Mononuclear cell (primary cell): ENCODE results near the gene ZC3H11A. TPM values are rescaled to one million over a fixed set of nuclear protein-coding genes. Genes with fewer than 3 reads are reported as not detected.
"Not testable (repeated sequence)": the region's sequence is repeated elsewhere in the genome, so short reads cannot be mapped to it uniquely, and the experiment has no call there.

ENCODE experiments used
- H3K27me3 ChIP-seq: 2 replicates; pipeline ENCODE4 v1.6.0; 2011; ENCODE audit warnings: low read length, control low read depth; ENCODE audit not compliant: insufficient read depth
- H3K4me1 ChIP-seq: 2 replicates; pipeline ENCODE4 v1.5.1; 2011; ENCODE audit warnings: mild to moderate bottlenecking, low read length, control low read depth; ENCODE audit not compliant: insufficient read depth
- H3K4me3 ChIP-seq: 2 replicates; pipeline ENCODE4 v1.5.1; 2011; ENCODE audit warnings: mild to moderate bottlenecking, low read length, moderate library complexity
- H3K9me3 ChIP-seq: 2 replicates; pipeline ENCODE4 v1.5.1; 2011; ENCODE audit warnings: low read depth, mild to moderate bottlenecking, control low read depth, low read length
- total RNA-seq: library from RNA; depleted of rRNA; stranded (reverse); fragments of >200 nt; gene quantifications from one replicate; pipeline ENCODE4 v1.2.3, GENCODE V29; 2012

Gene ZC3H11A
- total RNA-seq, 1 donor, result 160 TPM

DNA sequence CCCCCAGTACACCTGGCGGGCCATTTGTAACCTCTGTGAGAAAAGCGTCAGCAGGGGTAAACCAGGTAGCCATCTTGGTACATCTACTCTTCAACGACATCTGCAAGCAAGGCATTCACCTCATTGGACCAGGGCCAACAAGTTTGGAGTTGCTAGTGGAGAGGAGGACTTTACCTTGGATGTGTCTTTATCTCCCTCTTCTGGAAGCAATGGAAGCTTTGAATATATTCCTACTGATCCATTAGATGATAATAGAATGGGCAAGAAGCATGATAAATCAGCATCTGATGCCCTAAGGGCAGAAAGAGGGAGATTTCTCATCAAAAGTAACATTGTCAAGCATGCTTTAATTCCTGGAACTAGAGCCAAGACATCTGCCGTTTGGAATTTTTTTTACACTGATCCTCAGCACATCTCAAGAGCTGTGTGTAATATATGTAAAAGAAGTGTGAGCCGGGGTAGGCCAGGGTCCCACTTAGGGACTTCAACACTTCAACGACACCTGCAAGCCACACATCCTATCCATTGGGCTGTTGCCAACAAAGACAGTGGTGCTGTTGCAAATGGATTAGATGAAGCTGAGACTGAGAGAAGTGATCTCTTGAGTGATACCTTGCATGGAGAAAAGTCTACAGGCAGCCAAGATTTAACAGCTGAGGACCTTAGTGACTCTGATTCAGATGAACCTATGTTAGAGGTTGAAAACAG lies 2.7 kb downstream of the ZC3H11A start:
- H3K27me3 ChIP-seq, result no peaks in the 10 kb centered on the region
- peaks cover 41% of the 10 kb centered on the region for H3K4me1 ChIP-seq
- no peaks in the 10 kb centered on the region for H3K9me3 ChIP-seq
- no peak overlapping the region for H3K4me3 ChIP-seq

DNA sequence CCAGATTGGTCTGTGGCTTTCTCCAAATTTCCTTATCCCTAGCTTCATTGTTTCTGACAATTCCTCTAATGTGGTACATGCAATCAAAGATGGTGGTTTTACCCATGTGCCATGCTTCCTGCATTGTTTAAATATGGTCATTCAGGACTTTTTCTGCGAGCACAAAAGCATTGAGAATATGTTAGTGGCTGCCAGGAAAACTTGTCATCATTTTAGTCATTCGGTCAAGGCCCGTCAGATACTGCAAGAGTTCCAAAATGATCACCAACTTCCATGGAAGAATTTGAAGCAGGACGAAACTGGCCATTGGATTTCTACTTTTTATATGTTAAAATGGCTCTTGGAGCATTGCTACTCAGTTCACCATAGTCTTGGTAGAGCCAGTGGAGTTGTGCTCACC lies 3.7 kb downstream of the ZC3H11A start:
- Histone ChIP-seq H3K9me3 (no peaks in the 10 kb centered on the region), H3K27me3 (no peaks in the 10 kb centered on the region), H3K4me3 (no peak overlapping the region), H3K4me1 (peaks cover 47% of the 10 kb centered on the region)

DNA sequence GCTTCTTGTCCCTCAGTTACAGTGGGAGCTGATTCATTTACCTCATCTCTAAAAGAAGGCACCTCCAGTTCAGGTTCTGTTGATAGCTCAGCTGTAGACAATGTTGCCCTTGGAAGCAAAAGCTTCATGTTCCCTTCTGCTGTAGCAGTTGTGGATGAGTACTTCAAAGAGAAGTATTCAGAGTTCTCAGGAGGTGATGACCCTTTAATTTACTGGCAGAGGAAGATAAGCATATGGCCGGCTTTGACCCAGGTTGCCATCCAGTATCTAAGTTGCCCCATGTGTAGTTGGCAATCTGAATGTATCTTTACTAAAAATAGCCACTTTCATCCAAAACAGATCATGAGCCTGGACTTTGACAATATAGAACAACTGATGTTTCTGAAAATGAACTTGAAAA lies 4.5 kb downstream of the ZC3H11A start:
- no peak overlapping the region for H3K4me3 ChIP-seq
- H3K4me1 ChIP-seq, result peaks cover 43% of the 10 kb centered on the region
- no peaks in the 10 kb centered on the region for H3K27me3 ChIP-seq
- H3K9me3 ChIP-seq, result no peaks in the 10 kb centered on the region

DNA sequence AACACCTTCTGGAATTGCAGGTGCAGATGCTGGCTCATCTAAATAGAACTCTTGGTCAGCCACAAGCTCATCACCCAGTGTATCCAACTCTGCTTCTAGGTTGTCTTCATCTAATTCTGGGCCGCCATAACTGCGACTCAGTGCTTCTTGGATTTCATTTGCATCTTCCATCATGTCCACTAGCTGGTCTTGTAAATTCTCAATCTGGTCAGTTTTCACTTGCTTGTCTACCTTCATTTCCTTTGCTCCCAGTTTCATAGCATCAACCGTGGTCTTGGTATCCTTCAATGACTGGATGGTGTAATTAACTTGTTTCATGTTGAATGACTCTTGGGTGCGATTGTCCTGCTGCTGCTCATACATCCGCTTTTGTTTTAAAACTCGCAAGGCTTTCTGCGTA lies 10.3 kb downstream of the ZC3H11A start:
- Histone ChIP-seq H3K4me1 (peaks cover 6% of the 10 kb centered on the region), H3K27me3 (no peaks in the 10 kb centered on the region), H3K9me3 (no peaks in the 10 kb centered on the region), H3K4me3 (no peak overlapping the region)

DNA sequence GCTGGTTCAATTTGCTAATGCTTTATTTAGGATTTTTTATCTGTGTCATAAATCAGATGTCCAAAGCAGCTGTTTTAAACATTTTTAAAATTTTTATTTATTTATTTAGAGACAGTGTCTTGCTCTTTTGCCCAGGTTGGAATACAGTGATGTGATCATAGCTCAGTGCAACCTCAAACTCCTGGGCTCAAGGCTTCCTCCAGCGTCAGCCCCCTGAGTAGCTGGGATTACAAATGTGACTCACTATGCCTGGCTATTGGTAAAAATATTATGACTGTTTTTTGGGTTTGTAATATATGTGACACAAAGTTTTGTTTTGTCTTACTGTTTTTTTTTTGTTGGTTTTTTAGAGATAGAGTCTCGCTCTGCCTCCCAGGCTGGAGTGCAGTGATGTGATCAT lies 11.8 kb downstream of the ZC3H11A start:
- no peak overlapping the region for H3K4me3 ChIP-seq
- no peaks in the 10 kb centered on the region for H3K27me3 ChIP-seq
- peaks cover 6% of the 10 kb centered on the region for H3K4me1 ChIP-seq
- H3K9me3 ChIP-seq, result no peaks in the 10 kb centered on the region

DNA sequence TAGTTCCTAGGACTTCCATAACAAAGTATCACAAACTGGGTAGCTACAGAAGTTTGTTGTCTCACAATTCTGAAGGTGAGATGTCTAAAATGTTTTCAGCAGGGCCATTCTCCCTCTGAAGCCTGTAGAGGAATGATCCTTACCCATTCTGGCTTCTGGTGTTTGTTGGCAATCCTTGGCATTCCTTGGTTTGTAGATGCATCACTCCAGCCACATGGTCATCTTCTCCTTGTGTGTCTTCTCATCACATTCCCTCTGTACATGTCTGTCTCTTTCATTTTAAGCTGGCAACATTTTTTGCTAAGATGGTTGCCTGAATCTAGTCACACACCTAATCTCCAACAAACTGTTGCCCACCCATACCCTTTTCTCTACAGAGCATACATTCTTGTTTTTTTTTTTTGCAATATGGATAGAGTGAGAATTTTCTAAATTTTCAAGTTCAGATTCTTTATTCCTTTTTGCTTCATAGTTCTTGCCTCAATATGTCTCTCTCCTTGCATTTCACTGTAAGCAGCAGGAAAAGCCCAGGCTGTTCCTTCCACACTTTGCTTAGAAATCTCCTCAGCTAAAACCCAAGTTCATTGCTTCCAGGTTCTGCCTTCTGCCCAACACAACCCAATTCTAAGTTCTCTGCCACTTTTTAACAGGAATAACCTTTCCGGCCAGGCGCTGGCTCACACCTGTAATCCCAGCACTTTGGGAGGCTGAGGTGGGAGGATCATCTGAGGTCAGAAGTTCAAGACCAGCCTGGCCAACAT lies 18.3 kb downstream of the ZC3H11A start:
- Histone ChIP-seq H3K27me3 (no peaks in the 10 kb centered on the region), H3K9me3 (no peaks in the 10 kb centered on the region), H3K4me1 (no peaks in the 10 kb centered on the region), H3K4me3 (no peak overlapping the region)

DNA sequence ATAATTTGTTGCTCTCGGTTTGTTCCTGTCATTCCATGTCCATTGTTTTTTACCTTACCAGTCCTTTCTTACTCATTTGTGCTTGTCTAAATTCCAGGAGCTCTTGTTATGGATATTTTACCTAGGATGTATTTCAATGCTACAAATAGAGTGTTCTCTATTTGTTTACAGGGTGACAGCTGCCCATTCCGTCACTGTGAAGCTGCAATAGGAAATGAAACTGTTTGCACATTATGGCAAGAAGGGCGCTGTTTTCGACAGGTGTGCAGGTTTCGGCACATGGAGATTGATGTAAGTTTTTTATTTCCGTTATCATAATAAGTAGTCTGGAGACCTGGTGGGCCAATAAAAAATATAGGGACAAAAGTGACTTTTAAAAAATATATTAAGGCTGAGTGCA lies 23.0 kb downstream of the ZC3H11A start:
- Histone ChIP-seq H3K9me3 (no peaks in the 10 kb centered on the region), H3K27me3 (no peaks in the 10 kb centered on the region), H3K4me3 (no peak overlapping the region), H3K4me1 (no peaks in the 10 kb centered on the region)

DNA sequence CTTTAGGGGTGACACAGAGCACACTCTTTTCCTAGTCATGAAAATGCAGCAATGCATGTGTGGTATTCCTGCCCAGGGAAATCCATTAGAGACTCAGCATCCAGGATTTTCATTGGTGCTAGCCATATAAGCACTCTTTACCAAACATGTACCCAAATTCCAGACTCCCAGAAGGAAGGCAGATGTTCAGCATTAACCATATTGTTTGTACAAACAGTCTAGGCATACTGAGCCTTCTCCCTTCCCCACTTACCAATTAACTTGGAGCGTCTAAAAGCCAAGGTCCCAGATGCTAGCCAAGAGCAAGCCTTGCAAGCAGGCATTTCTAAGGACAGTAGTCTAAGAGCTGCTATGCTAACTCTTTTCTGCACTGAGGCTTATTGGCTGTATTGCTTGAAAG lies 27.9 kb downstream of the ZC3H11A start:
- no peaks in the 10 kb centered on the region for H3K4me1 ChIP-seq
- no peak overlapping the region for H3K4me3 ChIP-seq
- H3K27me3 ChIP-seq, result no peaks in the 10 kb centered on the region
- H3K9me3 ChIP-seq, result no peaks in the 10 kb centered on the region

DNA sequence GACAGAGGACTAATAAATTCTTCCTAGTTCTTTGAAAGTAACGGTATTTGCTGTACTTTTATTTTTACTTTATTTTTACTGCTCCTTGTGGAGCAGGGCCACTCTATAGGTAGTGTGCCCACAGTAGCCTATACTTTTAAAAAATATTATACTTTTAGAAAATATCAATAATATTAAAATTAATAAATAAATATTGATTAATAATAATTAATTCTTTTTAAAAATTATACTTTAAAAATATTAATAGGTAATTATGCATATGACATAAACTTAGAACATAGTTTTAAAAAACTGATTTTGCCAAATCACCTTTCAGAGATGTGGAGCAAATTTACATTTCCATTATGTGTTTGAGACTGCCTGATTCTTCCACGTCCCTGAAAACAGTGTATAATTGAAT lies 30.8 kb downstream of the ZC3H11A start:
- Histone ChIP-seq H3K4me3 (no peak overlapping the region), H3K4me1 (peaks cover 3% of the 10 kb centered on the region), H3K9me3 (no peaks in the 10 kb centered on the region), H3K27me3 (no peaks in the 10 kb centered on the region)

DNA sequence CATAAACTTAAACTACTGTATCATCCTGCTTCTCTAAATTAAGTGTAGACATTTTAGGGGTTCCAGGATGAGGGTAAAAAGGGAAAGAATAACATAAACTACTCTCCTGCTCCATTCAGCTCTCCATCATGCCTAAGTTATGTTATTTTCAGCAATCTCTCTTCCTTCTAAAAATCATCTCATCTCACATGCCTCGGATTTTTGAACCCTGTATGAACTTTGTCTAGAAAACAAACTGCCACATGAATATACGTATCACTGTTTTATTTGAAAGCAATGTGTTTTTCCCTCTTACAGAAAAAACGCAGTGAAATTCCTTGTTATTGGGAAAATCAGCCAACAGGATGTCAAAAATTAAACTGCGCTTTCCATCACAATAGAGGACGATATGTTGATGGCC lies 32.6 kb downstream of the ZC3H11A start:
- no peak overlapping the region for H3K4me3 ChIP-seq
- H3K27me3 ChIP-seq, result no peaks in the 10 kb centered on the region
- no peaks in the 10 kb centered on the region for H3K9me3 ChIP-seq
- H3K4me1 ChIP-seq, result peaks cover 3% of the 10 kb centered on the region

DNA sequence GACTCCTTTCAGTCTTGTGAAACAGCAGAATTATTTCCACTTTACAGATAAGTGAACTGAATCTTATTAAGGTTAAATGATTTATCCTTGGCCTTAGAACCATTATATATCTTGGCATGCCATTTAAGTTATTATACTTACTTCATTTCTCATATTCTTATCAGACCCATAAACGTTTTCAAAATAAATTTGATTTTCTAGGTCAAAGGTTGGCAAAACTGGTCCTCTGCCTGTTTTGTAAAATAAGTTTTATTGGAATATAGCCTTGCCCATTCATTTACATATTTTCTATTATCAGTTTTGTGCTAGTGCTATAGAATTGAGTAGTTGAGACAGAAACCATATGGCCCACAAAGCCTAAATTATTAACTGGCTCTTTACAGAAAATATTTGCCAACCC lies 33.1 kb downstream of the ZC3H11A start:
- Histone ChIP-seq H3K27me3 (no peaks in the 10 kb centered on the region), H3K4me3 (no peak overlapping the region), H3K4me1 (peaks cover 3% of the 10 kb centered on the region), H3K9me3 (no peaks in the 10 kb centered on the region)

DNA sequence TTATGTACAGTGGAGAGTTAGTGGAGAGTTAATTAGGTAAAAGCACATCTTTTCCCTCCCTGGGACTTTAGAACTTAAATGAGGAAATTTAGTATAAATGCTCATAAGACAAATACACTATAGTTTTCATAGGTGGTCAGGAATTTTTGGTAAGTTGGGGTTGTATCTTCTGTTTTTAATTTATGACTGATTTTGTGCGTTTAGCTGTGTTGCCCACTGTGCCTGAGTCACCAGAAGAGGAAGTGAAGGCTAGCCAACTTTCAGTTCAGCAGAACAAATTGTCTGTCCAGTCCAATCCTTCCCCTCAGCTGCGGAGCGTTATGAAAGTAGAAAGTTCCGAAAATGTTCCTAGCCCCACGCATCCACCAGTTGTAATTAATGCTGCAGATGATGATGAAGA lies 33.8 kb downstream of the ZC3H11A start:
- H3K9me3 ChIP-seq, H3K4me3 ChIP-seq, H3K4me1 ChIP-seq, H3K27me3 ChIP-seq: not testable (repeated sequence)

DNA sequence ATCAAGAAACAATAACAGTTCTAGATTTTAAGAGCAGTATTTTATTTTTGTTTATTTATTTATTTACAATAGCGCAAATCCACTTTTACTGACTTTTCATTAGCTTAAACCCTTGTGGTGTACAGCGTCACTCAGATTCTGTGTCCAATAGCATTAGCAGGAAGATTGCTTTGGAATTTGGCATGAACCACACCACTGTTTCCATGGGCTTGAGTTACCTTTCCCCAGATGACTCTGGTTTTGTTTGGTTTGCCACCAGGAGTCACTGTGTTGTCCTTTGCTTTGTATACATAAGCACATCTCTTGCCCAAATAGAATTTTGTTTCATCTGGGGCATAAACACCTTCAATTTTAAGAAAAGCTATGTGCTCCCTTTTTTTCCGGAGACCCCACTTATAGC lies 40.1 kb downstream of the ZC3H11A start:
- no peak overlapping the region for H3K4me3 ChIP-seq
- H3K9me3 ChIP-seq, result no peaks in the 10 kb centered on the region
- H3K4me1 ChIP-seq, result no peaks in the 10 kb centered on the region
- no peaks in the 10 kb centered on the region for H3K27me3 ChIP-seq

DNA sequence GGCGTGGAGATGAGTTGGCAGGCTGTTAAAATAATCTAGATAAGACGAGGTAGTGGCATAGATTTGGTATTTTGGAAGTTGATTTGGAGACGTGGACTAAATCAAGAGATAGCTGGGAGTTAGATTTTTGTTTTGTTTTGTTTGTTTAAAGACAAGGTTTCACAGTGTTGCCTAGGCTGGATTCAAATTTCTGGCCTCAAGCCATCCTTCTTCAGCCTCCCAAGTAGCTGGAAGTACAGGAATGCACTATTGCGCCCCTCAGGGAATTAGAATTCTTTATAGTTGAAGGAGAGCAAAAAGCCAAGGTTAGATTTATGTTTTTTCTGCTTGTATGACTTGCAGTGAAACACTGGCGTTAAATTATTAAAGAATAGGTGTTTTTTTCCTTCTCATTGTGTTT lies 43.7 kb downstream of the ZC3H11A start:
- Histone ChIP-seq H3K4me3 (no peak overlapping the region), H3K9me3 (no peaks in the 10 kb centered on the region), H3K27me3 (no peaks in the 10 kb centered on the region), H3K4me1 (no peaks in the 10 kb centered on the region)

DNA sequence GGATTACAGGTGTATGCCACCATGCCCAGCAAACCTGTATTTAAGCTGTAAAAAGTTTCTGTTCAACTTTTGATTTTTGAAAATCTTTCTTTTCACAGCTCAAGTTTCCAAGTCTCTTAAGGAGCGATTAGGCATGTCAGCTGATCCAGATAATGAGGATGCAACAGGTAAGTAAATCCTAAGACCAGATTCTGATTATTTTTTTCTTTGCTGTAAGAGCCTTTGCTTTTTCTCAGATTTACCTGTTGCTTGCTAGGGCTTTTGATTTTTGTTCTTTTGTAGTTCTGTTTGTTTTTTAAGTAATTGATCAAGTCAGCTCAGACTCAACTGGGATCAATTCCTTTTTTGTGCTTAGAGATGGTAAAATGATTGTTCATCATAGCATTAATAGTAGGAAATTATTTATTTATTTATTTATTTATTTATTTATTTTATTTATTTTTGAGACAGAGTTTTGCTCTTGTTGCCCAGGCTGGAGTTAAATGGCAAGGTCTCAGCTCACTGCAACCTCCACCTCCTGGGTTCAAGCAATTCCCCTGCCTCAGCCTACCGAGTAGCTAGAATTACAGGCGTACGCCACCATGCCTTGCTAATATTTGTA lies 44.9 kb downstream of the ZC3H11A start:
- Histone ChIP-seq H3K9me3 (no peaks in the 10 kb centered on the region), H3K4me3 (no peak overlapping the region), H3K4me1 (no peaks in the 10 kb centered on the region), H3K27me3 (no peaks in the 10 kb centered on the region)

DNA sequence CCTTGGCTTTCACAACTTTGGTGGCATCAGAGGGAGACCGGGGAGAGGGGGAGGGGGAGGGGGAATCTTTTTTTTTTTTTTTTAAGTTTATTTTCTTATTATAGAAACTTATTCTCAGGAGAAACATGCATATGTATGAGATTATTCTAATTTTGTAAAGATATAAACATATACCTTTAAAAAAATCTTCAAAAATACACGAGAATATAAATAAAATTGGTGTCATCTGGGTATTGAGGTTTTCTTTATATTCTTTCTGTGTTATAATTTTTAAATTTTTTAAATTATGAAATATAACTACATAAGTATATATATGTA lies 47.1 kb downstream of the ZC3H11A start:
- Histone ChIP-seq H3K4me3 (no peak overlapping the region), H3K4me1 (no peaks in the 10 kb centered on the region), H3K27me3 (no peaks in the 10 kb centered on the region), H3K9me3 (no peaks in the 10 kb centered on the region)
